C1 segment of cervical spinal cord (tissue), 14 donors: ENCODE data around the gene USP24.

Experiments
- DNase-seq, 14 donors: peaks; one replicate each; lab custom pipeline; 2025; lab: John Stamatoyannopoulos, UW

Gene USP24

DNA sequence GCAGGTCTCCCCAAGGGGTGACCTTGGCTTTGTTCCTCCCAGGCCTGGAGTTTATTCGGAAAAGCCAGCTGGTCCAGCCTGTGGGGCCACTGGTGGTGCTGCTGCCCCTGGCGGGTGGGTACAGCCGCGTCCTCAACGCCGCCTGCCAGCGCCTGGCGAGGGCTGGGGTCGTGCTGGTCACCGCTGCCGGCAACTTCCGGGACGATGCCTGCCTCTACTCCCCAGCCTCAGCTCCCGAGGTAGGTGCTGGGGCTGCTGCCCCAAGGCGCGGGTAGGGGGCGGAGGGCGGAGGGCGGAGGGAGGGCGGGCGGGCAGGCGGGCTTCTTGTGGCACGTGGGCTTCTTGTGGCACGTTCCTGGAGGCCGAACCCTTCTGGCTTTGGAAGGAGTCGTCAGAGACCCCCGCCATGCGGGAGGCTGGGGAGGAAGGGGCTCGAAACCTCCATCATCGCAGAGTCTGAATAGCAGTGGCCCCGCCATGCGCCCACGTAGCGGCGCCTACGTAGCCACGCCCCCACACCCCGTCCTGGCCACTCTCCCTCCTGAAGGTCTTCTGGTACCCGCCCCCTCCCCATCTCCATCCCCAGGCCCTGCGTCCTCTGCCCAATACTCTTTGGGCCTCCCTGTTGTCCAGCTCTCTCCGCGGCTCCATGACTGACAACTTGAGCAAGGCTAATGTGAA, 159.1 kb downstream of the USP24 start:
- no peak for DNase-seq

DNA sequence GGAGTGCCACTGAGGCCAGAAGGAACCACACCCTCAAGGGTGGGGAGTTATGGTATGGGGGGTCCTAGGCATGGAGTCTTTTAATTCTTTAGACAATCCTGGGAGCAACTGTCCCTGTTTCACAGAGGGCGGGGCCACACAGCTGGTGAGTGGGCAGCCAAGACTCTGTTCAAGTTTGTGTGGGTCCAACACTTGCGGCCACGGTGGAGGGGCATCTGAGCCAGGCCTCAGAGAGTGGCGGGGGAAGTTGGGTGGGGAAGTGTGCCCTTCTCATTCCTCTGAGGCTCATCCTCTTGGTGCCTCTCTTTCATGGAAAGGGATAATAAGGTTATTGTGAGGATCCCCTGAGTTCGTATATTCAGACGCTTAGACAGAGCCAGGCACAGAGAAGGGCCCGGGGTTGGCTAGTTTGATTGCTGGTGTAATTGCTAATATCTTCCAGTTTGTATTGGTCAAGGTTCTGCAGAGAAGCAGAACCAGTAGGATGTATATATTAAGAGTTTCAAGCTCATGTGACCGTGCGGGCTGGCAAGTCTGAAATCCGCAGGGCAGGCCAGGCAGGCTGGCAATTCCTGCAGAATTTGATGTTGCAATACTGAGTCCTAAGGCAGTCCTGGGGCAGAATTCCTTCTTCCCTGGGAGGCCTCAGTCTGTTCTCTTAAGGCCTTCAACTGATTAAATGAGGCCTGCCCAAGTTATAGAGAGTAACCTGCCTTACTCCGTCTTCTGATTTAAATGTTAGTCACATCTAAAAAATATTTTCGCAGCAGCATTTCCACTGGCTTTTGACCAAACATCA, 159.9 kb downstream of the USP24 start:
- DNase-seq, result no peak

DNA sequence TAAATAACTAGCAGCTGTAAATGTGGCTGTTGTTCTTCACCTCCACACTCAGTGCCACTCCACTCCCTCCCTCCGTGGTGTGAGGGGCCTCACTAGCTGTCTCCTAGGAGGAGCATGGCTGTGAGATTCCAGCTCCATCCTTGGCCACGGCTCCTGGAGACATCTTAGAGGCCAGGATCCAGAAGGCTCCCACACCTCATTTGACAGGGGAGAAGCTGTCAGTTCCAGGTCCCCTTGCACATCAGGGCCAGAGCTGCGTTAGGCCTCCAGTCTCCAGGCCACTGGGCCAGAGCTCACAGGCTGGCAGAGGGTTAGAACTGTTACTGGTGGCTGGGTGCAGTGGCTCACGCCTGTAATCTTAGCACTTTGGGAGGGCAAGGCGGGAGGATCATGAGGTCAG, 160.8 kb downstream of the USP24 start:
- no peak for DNase-seq

DNA sequence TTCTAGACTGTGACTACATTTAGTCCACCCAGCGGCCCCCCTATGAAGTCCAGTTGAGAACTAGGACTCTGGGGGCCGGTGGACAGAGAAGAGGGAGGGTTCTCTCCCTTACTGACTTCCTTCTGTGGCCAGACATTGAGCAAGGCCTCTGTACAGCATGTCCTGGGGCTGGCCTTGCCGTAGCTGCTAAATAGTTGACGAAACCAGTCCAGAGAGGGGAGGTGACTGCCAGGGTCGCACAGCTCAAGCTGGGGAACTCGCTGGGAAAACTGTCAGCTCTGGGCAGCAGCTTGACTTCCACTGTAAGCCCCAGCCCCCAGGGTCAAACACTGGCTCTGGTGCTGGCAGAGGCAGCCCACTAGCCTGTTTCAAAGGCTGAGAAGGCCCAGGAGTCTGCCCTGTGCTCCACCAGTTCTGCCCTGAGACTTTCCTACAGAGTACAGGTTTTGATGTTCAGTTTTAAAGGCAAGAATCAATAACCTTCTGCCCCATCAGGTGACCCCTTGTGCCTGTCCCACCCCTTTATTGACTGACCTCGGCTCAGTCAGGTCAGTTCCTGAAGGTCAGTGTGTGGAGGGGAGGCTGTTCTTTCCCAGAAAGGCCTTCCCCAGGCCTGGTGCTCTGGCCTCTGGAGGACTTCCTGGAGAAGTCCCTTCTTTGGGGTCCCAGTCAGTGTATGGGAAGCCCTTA, 161.8 kb downstream of the USP24 start:
- peak in 1 of 14 donors; percentile 30 for DNase-seq

DNA sequence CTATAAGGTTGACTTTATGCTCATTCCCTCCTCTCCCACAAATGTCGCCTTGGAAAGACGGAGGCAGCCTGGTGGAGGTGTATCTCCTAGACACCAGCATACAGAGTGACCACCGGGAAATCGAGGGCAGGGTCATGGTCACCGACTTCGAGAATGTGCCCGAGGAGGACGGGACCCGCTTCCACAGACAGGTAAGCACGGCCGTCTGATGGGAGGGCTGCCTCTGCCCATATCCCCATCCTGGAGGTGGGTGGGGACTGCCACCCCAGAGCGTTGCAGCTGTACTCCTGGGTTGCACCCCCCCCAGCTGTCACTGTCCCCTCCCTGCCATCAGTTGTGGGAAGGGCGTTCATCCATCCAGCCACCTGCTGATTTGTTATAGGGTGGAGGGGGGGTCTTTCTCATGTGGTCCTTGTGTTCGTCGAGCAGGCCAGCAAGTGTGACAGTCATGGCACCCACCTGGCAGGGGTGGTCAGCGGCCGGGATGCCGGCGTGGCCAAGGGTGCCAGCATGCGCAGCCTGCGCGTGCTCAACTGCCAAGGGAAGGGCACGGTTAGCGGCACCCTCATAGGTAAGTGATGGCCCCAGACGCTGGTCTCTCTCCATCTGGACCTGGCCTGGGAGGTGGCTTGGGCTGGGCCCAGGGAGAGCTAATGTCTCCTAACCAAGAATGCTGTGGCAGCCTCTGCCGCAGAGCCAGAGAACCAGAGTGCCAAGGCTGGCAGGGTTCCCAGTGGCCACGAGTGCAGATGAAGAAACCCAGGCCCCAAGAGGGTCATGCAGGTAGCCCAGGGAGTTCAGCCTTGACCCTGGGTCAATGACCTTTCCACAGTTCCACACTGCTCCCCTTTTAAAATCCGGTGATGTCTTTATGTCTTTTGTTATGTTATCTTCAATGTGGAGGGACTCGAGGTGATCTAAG, 162.7 kb downstream of the USP24 start:
- DNase-seq, result no peak

DNA sequence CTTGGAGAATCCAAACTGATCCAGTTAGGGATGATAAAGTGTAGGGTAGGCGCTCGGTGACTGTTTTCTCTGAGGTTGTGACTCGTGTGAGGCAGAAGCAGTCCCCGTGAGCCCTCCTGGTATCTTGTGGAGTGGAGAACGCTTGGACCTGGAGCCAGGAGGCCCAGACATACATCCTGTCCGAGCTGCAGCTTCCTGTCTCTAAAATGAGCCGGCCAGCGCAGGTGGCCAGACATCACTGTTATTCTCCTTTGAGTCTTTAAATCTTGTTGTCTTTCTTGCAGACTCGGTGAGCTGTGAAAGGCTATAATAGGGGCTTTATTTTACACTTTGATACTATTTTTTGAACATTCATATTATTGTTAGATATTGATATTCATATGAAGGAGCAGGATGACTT, 163.5 kb downstream of the USP24 start:
- DNase-seq, result no peak

DNA sequence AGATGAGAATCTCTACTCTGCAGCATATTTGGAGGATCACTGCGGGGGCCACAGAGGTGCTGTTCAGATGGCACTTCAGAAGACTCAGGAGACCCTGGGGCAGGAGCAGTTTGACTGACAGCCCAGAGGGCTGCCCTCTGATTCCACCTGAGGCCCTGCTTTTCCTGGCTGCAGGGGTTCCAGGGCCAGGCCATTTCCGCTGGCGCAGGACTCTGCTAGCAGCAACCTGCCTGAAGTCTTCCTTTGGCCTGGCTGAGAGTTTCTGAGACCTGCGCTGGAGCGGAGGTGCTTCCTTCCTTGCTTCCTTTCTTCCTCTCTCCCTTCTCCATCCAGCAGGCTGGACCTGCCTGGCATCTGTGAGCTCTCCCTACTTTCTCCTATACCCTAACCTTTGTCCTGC, 164.0 kb downstream of the USP24 start:
- DNase-seq, result no peak

DNA sequence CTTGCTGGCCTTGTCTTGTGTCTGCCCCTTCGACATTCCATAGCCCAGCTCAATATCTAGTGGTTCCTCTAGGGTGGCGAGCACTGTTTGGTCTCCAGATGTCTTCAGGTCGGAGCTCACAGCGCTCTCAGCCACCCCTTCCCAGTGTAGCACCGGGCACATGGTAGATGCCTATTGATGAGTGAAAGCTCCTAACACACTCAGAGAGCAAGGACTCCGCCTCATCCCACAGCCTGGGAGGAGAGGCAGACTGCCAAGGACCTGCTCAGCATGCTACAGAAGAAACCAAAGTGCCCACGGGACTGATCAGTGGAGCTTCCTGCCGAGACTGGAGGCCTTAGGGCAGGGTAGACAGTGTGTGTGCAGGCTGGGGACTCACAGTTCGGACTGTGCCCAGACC, 164.9 kb downstream of the USP24 start:
- peak in 2 of 14 donors; percentile 16 to 32 for DNase-seq

DNA sequence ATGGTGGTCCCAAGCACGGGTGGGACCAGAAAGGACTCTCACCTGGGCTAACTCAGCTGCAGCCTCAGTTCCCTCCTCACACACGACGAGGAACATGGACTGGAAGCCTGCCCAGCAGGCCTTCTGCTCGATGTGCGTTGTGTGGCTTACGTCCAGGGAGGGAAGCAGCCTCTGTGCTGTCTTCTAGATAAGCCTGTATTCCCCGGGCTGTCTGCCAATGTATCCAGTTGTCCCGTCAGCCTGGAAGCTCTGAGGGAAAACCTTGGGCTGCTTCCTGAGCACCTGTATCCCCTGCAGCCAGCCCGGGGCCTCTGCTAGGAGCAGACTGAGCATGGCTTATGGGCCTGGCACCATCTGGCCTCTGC, 165.3 kb downstream of the USP24 start:
- DNase-seq, result peak in 1 of 14 donors; percentile 81

DNA sequence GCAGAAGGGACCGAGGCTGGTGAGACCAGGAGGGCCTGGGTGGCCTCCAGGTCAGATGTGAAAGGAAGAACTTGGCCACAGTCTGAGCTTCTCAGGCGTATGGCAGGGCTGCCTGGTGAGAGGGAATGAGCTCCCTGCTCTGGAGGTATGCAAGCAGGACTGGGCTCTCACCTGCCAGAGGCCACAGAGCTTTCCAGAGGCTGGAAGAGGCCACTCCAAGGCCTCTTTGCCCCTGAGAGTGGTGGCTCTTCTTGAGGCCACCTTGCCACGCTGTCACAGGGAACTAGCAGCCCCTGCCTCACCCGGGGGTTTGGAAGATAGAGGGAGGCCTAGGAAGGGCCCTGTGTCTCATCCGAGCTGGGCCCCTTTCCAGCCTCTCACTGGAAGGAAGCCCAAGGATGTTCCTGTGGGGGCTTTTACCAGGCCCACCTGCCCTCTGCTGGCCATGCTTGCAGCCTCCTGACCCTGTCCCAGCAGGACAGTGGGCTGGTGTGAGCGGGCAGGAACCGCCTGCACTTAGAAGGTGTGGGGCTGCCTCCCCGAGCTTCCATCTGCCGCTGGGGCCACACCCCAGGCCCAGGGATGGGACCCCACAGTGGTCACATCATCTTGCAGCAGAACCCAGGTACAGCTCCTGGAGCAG, 165.8 kb downstream of the USP24 start:
- DNase-seq, result no peak

DNA sequence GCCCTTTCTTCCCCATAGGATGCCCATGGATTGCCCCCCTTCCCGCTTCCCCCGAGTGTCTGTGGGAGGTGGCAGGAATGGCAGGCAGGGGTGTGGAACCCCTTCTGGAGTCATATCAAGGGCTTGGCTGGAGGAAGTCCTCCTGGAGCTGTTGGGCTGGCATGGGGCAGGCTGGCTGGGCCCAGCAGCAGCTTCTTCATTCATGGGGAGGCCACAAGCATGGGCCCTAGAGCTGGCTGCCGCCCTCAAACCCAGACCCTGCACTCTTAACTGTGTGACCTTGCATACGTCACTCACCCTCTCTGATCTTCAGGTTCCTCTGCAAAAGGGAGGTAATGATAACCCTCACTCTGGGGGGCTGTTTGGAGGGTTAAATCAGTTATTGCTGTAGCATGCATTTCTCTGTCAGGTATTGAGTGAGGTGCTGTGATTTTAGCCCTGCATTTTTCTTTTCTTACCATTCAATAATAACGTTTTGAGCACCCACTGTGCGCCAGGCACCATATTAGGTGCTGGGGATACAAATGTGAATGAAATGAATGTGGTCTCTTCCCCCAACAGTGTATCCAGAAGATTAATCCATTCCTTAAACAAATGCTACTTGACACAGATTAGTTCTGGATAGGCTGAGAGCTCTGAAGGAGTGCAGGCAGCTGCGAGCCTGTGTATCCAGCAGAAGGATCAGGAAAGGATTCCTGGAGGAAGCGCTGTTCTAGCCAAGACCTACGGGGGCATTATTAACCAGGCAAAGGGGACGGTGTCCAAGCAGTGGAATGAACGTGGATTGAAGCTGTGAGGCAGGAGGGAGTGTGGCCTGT, 166.5 kb downstream of the USP24 start:
- DNase-seq, result no peak

DNA sequence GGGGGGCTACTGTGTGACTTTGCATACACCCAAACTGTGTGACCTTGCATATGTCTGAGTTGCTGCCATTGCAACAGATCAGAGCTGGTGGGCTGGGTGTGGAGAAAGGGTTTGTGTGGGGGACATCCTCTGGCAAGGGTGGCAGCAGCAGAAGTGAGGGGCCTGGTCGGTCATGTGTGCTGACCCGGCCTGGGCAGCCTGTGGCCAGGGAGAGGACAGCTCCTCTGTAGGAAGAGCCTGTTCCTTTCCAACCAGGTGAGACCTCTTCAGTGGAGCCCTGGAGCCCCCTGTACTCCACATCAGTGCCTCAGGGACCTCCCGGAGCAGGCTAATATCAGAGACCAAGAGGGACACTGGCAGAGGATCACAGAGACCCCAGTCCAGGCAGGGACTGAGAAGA, 167.6 kb downstream of the USP24 start:
- DNase-seq, result no peak

DNA sequence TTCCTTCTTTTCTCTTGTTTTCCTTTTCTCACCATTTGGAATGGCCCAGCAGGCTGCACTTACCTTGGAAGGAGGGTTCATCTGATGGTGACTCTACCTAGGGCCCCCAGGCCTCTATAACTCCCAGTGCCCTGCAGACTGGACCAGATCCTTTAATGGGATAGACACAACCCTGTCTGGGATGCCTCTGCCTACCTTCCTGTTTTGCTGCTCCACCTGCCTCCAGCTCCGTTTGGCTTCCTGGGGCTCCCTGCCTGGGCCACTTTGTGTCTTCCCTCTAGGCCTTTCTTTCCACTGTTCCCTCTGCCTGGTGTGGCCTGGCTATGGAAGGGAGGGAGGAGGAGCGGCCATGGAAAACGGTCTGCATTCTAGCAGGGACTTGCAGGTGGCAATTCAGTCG, 168.3 kb downstream of the USP24 start:
- no peak for DNase-seq

DNA sequence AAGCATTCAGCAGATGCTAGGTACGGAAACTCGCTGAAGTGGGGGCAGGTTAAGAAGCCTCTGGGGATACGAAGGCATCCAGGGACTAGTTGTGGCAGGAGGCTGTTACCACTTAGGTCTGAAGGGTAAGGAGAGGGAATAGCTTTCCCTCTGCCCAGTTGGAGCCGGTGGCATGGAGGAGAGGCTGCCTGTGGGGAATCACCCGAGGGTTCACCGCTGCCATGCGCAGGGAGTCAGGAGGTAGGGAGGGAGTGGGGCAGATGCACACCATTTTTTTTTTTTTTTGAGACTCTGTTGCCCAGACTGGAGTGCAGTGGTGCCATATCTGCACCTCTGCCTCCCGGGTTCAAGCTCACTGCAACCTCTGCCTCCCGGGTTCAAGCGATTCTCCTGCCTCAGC, 169.7 kb downstream of the USP24 start:
- no peak for DNase-seq

DNA sequence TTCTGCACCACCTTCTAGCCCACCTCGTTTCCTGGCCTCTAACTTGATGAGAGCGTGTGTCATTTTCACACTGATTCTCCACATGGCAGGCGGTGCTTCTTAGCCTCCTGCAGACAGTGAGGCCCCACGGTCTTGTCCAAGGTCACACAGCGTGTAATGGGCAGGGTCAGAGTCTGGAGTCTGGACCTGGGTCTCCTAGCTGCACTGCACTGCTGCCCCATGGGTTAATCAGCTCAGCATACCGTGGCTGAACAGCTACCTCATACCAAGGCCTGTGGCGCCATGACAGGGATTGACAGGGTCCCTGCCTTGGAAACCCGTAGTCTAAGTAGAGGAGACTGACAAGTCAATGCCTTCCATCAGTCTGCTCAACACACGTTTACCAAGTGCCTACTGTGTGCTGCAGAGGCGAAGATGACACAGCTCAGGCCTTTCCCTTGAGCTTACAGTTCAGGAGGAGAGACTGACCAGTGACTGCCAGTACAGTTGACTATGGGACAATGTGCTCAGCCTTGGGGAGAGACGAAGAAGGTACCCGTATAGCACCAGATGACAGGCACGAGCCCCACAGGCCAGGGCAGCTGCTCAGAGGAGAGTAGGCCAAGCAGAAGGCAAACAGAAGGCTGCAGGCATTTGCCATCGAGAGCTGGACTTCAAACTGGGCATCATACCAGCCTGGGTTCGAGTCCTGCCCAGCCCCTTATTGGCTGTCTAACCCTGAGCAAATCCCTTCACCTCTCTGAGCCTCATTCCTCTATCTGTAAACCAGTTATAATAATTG, 170.4 kb downstream of the USP24 start:
- DNase-seq, result no peak

DNA sequence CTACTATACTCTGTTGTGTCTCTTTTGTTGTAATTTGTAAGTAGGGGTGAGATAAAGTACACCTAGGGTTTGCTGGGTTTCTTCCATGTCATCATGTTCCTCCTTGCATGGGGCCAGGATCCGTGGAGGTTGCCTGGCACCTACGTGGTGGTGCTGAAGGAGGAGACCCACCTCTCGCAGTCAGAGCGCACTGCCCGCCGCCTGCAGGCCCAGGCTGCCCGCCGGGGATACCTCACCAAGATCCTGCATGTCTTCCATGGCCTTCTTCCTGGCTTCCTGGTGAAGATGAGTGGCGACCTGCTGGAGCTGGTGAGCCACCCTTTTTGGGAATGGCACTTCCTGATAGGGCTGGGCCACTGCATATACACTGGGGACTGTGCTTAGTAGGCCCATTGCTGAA, 171.4 kb downstream of the USP24 start:
- DNase-seq, result no peak

DNA sequence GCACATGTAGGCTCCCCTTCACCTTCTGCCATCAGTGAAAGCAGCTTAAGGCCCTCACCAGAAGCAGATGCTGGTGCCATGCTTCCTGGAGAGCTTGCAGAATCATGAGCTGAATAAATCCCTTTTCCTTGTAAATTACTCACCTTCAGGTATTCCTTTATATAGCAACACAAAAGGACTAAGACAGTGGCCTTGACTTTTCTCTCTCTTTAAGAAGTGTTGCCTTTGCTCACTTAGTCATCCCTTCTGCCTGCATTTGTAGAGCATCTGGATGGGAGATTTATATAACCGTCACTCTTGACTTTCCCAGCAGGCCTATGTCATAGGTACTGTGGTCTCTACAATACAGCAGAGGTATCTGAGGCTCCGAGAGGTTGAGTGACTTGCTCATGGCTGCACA, 172.2 kb downstream of the USP24 start:
- DNase-seq, result no peak

DNA sequence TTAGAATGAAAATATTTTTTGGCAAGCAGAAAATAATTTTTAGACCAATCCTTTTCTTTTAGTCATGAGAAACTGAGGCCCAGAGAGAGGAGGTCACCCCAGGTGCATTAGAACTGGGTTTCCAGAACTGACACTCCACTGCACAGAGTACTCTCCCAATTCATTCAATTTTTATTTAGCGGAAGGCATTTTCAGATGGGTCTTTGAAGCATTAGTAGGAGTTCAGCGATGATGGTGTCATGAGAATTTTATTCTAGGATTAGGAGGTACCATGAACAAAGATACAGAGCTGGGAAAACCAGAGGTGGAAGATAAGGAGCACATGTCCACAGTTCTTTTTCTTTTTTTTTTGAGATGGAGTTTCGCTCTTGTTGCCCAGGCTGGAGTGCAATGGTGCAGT, 173.6 kb downstream of the USP24 start:
- no peak for DNase-seq

DNA sequence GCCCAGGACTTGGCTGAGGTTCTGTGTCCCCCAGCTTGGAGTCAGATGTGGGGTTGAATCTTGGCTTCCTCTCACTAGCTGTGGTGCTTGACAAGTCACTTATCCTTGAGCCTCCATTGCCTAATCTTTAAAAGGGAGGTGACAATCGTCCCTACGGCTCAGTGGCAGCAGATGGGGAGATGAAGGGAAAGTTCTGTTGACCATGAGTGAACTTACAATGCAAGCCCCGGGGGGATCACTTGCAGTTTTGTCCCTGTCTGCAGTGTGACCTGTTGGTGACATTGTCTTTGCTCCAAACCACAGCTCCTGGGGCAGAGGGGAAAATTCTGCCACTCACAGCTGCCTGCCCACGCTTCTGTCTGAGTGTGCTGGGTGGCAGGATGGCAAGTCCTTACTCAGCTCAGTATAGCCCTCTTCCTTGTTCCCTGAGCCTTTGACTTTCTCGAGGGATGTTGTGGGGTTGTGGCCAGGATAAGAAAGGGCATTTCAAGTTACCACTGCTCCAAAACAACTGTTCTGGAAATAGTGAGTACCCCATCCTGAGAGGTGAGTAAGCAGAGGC, 174.2 kb downstream of the USP24 start:
- peak in 1 of 14 donors; percentile 38 for DNase-seq
